ENCODE results near the gene UBA1. TPM values are rescaled to one million over a fixed set of nuclear protein-coding genes. Genes with fewer than 3 reads are reported as not detected.

UBA1 gene
- total and polyA plus RNA-seq, 2 of the 8 experiments (the other 6 are each of a cell fraction or from before 2014, with no cell fraction given) = 313 to 458 TPM

- TF ChIP-seq EGR1 (IDR thresholded peaks at IDR 0.05; ENCODE audit: borderline replicate concordance, low read depth, low read length) (no peak), EP300 (IDR thresholded peaks at IDR 0.05; ENCODE audit: borderline replicate concordance in 1 of 2, low read depth in 2 of 2, low read length in 2 of 2) (no peak), CHD7 (IDR thresholded peaks at IDR 0.05; ENCODE audit: insufficient replicate concordance, low read length) (no peak)
Measured at GRCh38 chrX:47248576-47248975, 54.9 kb downstream of the UBA1 start (continued).

All from H1 (cell line).